Type B pancreatic cell (in vitro differentiated cells): ENCODE measurements around the gene HMCN1. TPM values are rescaled to one million over a fixed set of nuclear protein-coding genes. Genes with fewer than 3 reads are reported as not detected.

Experiments used
- DNase-seq: peaks from one replicate; pipeline ENCODE4 v3.0.0; 2021; ENCODE audit warnings: mixed read lengths; ENCODE audit not compliant: unreplicated experiment; ENCODE audit errors: extremely low spot score
- H3K27ac Mint-ChIP-seq: 2 replicates; pipeline ENCODE4 v1.8.0; 2021; ENCODE audit warnings: mild to moderate bottlenecking, mixed read lengths
- H3K27me3 Mint-ChIP-seq: 2 replicates; pipeline ENCODE4 v1.8.0; 2021; ENCODE audit warnings: mixed read lengths
- H3K36me3 Mint-ChIP-seq: 2 replicates; pipeline ENCODE4 v1.8.0; 2021; ENCODE audit warnings: mixed read lengths
- H3K4me1 Mint-ChIP-seq: one replicate; pipeline ENCODE4 v1.8.0; 2021; ENCODE audit warnings: mixed read lengths; ENCODE audit not compliant: unreplicated experiment
- H3K4me3 Mint-ChIP-seq: 2 replicates; pipeline ENCODE4 v1.8.0; 2021; ENCODE audit warnings: mild to moderate bottlenecking, mixed read lengths
- H3K9me3 Mint-ChIP-seq: 2 replicates; pipeline ENCODE4 v1.8.0; 2021; ENCODE audit warnings: mixed read lengths
- total RNA-seq: library from RNA; stranded (reverse); gene quantifications from 2 replicates; pipeline ENCODE4 v1.2.1, GENCODE V29; 2021; ENCODE audit warnings: low replicate concordance
- TF ChIP-seq, protein P1 (sequence below): fragments of 200-600 bp; sonication (generic); conservative IDR thresholded peaks from 2 replicates; pipeline ENCODE4 v1.5.0; 2021; ENCODE audit warnings: antibody characterized with exemption, mild to moderate bottlenecking

Gene HMCN1
- total RNA-seq, 1 donor from 2014 or later: 13.2 TPM

DNA sequence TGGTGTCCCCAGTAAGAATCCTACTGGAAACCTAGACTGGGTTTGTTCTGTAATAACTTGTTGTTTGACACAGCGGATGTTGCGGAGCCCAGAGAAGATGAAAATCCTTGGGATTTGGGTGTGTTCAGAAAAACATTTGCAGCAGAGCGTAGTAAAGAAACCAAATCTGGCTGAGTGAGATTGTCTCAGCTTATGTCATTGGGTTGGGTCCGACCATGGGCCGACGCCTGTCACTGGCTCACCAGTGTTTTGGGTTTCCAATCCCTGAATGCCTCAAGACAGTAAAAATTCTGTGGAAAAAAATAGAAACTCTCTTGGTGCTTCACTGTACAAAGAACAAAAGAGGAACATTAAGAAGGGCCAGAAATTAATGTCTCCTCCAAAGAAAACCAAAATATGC, 494.6 kb downstream of the HMCN1 start:
- H3K36me3 Mint-ChIP-seq: no peaks in the 10 kb centered on the region
- no peaks in the 10 kb centered on the region for H3K9me3 Mint-ChIP-seq
- TF ChIP-seq, protein P1, sequence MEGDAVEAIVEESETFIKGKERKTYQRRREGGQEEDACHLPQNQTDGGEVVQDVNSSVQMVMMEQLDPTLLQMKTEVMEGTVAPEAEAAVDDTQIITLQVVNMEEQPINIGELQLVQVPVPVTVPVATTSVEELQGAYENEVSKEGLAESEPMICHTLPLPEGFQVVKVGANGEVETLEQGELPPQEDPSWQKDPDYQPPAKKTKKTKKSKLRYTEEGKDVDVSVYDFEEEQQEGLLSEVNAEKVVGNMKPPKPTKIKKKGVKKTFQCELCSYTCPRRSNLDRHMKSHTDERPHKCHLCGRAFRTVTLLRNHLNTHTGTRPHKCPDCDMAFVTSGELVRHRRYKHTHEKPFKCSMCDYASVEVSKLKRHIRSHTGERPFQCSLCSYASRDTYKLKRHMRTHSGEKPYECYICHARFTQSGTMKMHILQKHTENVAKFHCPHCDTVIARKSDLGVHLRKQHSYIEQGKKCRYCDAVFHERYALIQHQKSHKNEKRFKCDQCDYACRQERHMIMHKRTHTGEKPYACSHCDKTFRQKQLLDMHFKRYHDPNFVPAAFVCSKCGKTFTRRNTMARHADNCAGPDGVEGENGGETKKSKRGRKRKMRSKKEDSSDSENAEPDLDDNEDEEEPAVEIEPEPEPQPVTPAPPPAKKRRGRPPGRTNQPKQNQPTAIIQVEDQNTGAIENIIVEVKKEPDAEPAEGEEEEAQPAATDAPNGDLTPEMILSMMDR: no peak
- no peaks in the 10 kb centered on the region for H3K4me1 Mint-ChIP-seq
- H3K4me3 Mint-ChIP-seq: no peak overlapping the region
- no peak overlapping the region for H3K27ac Mint-ChIP-seq
- no peaks in the 10 kb centered on the region for H3K27me3 Mint-ChIP-seq
- no peak for DNase-seq

DNA sequence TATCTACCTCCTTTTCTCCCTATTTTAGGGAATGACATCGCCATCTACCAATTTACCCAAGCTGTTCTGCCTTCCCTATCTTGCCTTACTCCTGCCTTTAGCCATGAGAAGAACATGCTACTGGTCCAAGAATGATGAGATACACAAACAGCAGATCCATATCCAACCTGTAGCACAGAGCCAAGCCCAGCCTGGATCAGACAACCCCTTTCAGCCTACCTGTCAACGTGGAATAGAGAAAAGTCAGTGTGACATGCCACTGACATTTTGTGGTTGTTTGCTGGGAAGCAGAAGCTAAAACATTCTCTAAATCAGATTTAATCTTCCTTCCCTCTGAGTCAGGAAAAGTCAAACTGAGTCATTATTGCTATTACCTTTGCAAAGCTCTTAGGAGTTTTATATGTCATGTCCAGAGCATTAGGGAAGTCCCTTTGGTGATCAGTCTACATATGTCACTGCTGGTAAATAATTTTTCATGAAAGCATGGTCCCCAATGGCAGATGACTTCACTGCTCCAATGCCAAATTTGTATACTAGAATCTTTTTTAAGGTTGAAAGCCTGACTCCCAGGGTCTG, 497.8 kb downstream of the HMCN1 start:
- H3K36me3 Mint-ChIP-seq: no peaks in the 10 kb centered on the region
- no peak for DNase-seq
- H3K27me3 Mint-ChIP-seq: no peaks in the 10 kb centered on the region
- no peak overlapping the region for H3K4me3 Mint-ChIP-seq
- H3K4me1 Mint-ChIP-seq: no peaks in the 10 kb centered on the region
- TF ChIP-seq, protein P1: no peak
- no peak overlapping the region for H3K27ac Mint-ChIP-seq
- peaks cover 6% of the 10 kb centered on the region for H3K9me3 Mint-ChIP-seq

DNA sequence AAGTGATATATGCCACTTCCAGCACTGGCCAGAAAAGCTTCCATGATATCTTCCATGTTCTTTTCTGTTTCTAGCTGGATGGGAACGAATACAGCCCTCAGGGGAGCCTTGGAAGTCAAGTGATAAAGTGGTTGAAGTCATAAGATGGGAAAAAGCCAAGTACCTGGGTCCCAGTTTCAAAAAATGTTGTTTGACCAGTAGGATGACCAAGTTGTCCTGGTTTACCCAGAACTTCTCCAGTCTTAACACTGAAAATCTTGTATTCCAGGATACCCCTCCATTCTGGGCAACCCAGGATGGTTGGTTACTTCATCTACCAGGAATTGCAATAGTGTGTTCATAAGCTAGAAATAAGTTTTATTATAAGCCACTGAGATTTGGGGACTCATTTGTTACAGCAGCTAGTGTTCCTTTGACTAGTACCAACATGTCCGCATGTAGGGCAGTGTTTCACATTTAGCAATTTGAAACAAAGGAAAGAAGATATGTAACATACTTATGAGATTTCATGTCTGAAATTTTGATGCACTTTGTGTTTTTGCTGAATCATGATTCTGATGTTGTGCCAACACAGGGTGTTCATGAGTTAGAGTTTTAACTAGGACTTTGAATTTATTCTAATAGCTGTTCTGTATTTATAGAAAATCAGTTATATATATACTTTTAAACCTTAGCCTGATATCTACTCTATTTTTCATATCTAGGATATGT, 500.9 kb downstream of the HMCN1 start:
- Mint-ChIP-seq H3K36me3 (no peaks in the 10 kb centered on the region), H3K9me3 (peaks cover 6% of the 10 kb centered on the region)

DNA sequence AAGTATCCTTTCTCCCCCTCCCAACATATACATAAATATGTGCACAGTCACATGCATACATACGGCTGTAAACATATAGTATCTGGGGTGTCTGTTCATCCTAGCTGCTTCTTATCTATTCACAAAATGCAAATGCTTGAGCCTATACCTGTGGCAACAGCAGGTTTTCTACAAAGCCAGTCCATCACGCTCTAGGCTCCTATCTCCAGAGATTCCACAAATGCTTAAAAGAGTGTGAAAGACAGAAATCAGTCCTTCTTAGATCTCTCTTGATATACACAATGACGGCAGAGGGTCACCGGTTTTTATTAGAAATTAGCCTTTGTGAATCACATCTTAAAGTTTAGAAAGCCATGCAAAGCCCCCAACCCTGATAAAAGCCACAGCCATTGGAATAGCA, 501.5 kb downstream of the HMCN1 start:
- Mint-ChIP-seq H3K36me3 (no peaks in the 10 kb centered on the region), H3K9me3 (peaks cover 6% of the 10 kb centered on the region), H3K4me1 (no peaks in the 10 kb centered on the region), H3K27me3 (no peaks in the 10 kb centered on the region), H3K27ac (no peak overlapping the region), H3K4me3 (no peak overlapping the region)
- no peak for DNase-seq
- TF ChIP-seq, protein P1: no peak

More for the DNA sequence above, 500.9 kb downstream of the HMCN1 start:
- no peaks in the 10 kb centered on the region for H3K4me1 Mint-ChIP-seq
- DNase-seq: no peak
- H3K4me3 Mint-ChIP-seq: no peak overlapping the region
- H3K27ac Mint-ChIP-seq: no peak overlapping the region
- H3K27me3 Mint-ChIP-seq: no peaks in the 10 kb centered on the region
- TF ChIP-seq, protein P1: no peak

DNA sequence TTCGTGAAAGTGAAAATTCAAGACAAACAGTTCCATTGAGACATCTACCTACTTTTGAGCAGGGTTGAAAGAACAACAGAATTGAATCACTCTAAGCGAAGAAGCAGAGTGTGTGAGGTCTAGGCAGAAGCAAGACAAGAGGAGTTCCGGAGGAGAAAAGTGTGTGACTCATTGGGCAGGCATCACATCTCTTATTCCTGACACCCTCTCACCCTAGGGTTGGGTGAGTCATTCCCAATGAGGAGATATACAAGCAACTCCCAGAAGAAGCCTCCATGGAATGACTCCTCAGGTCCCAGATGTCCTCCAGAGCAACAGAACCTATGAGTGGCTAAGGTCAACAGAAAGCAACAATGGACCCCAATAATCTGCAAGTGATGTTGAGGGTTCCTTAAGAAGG, 502.7 kb downstream of the HMCN1 start:
- H3K4me1 Mint-ChIP-seq: no peaks in the 10 kb centered on the region
- TF ChIP-seq, protein P1: no peak

More for the DNA sequence above, 502.7 kb downstream of the HMCN1 start:
- H3K9me3 Mint-ChIP-seq: peaks cover 6% of the 10 kb centered on the region
- no peak overlapping the region for H3K27ac Mint-ChIP-seq
- no peak overlapping the region for H3K4me3 Mint-ChIP-seq
- no peak for DNase-seq
- no peaks in the 10 kb centered on the region for H3K27me3 Mint-ChIP-seq
- no peaks in the 10 kb centered on the region for H3K36me3 Mint-ChIP-seq
